NCI-H128 (cell line): ENCODE data around the gene SPATA31E1.
"Not testable (repeated sequence)": the region's sequence is repeated elsewhere in the genome, so short reads cannot be mapped to it uniquely, and the experiment has no call there.

Source experiments
- DNase-seq: peaks from one replicate; lab custom pipeline; 2025; ENCODE audit not compliant: unreplicated experiment; lab: John Stamatoyannopoulos, UW

The SPATA31E1 gene

DNA sequence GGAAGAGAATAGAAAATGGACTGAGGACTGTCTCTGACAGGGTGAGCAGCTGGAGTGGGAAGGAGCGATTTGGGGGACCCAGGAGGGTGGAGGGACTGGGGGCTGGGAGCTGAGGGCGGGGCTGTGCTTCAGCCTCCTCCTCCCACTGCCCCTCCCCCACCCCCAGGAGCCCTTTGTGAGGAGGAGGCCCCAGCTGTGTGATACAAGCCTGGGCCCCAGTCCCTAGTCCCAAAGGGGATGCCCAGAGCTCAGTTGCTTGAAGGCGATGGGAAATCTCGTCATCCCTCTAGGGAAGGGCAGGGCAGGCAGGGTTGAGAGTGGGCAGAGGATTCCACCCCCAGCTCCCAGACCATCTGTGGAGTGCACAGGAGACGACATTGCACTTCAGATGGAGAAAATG, at the start of gene SPATA31E1:
TSS of gene SPATA31E1 (plus strand) at position 251 of the 400 bp plus-strand sequence. CDS start at position 266, 15 bp downstream.
- no peak for DNase-seq

GRCh38 chr9:87834357-87834756, 48.3 kb upstream of the SPATA31E1 start:
- DNase-seq: no peak

DNA sequence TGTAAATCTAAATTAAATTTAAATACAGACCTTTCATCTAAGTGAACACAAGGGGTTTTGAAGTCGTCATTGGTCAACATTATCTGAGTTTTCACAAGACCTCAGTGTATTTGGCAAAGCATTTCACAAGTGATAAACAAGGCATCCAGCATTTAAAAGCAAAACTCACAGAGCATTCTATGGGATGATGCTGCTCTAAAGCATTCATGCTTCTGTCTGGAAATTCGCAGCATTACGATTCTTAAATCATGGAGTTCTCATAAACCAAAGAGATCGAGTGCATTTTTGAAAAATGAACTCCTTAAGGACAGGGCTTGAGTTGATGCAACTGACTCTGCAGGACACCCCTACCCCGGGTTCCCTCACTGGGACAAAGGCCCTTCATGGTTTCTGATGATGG, 46.1 kb upstream of the SPATA31E1 start:
- DNase-seq: no peak

DNA sequence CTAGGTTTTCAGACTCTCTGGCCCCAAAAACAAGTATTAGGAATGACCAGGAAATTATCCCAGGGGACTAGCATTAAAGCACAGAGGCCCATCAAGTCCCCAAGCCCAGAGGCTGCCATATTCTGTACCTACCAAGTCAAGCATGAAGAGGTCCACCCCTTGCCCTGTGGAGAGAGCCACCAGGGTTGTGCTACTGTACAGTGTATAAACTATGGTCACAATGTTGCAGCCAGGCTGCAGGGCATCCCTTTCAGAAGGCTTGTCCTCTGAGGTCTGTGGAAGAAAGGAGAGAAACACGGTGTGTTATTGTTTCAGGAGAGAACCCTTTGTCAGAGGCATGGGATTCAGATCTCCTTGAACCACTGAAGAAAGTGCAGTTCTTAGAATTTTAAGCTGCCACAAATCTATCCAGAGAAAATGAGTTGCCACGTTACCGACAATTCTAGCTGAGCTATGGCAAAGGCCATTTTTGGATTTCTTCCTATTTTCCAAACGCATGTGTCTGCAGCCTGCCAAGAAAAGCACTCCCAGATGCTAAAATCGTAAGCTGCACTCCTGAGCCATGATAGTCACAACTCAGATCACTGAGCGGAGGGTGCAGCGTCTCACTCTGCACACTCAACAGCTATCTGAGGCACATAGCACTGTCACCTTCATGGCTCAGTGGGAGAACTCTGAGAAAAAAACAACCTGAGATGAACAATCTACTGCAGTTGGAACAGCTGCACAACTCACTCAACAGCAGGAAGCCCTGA, 45.5 kb upstream of the SPATA31E1 start:
- DNase-seq: no peak

DNA sequence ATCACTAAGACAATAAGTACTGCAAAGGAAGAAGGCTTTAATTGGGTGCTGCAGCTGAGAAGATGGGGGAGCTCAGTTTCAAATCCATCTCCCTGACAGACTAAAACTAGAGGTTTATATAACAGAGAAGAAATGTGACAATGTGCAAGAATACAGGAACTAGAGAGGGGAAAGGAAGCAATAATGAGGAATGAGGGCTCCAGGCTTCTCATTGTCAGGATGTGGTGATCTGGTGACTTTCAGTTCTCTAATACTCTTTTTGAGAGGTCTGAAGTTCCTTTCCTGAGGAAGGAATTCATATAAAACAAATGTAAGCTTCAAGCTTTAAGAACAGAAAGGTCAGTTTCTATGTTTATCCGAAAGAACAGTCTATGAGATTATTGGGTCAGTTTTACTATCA, 42.5 kb upstream of the SPATA31E1 start:
- DNase-seq: no peak

DNA sequence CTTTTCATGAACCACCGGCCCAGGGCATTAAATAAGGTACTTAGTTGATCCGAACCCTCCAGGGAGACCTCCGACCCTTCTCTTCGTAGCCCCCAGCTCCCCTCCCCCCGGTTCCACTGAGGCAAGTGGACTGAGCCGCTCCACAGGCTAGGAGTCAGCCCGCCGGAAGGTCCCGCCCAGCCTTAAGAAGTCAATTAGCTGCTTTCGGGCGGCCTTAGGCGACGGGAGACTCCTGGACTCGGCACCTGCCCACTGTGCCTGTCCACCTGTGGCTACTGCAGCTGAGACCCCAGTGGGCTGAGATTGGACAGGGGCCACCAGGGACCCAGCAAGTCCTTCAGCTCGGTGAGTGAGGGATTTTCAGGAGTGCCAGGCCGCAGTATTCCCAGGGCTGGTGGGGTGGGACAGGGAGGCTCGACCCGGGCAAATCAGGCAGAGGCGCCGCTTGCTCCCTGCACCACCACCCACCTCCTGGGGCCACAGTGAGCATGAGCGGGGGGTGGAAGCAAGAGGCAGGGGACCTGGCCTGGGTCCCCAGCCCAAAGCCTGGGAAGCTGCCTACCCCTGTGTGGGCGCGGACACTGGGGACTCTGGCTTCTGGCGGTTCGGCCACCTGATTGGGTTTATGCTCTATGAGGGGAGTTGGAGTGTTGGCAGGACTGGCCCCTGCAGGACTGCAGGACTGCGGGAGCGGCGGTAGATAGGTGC, 39.6 kb upstream of the SPATA31E1 start:
- no peak for DNase-seq

DNA sequence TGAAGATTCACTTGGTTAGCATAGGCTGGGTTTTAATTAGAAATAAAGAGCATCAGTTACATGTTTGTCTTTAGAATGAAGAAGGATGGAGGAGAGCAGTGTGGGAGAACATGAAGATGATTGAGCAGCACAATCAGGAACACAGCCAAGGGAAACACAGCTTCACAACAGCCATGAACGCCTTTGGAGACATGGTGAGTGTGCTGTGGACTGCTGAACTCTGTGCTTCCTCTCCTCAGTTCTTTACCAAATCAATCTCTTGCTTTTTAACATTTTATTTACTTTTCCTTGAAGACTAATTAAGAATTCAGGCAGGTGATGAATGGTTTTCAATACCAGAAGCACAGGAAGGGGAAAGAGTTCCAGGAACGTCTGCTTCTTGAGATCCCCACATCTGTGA, 38.2 kb upstream of the SPATA31E1 start:
- no peak for DNase-seq

GRCh38 chr9:87847817-87848216, 34.9 kb upstream of the SPATA31E1 start:
- not testable (repeated sequence) for DNase-seq

DNA sequence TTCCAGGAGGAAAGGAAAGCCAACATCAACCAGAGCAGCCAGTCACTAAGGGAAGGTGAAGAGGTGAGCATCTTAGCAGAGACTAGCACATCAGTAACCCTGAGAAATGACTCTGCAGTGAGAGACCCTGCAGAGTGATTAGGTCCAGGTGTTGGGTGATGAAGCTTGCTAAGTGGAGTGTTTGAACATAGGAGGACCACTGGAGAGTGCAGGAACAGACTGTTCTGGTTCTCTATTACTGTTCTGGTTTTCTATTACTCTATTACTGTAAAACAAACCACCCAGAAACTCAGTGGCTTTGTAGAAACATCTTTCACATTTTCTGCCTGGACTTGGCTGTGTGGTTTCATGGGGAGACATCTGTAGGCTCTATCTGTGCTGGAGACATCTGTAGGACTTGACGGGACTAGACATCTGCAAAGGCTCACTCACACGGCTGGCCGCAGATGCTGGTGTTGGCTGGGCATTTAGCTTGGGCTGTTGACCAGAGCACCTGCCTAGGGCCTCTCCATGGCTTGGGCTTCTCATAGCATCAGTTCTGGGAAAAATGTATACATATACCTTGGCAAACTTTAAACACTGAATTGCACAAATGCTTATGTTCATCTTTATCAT, 33.4 kb upstream of the SPATA31E1 start:
- no peak for DNase-seq

GRCh38 chr9:87850391-87850790, 32.3 kb upstream of the SPATA31E1 start:
- no peak for DNase-seq

- not testable (repeated sequence) for DNase-seq
These were observed 31.5 kb upstream of the SPATA31E1 start for GRCh38 chr9:87851186-87851585.

DNA sequence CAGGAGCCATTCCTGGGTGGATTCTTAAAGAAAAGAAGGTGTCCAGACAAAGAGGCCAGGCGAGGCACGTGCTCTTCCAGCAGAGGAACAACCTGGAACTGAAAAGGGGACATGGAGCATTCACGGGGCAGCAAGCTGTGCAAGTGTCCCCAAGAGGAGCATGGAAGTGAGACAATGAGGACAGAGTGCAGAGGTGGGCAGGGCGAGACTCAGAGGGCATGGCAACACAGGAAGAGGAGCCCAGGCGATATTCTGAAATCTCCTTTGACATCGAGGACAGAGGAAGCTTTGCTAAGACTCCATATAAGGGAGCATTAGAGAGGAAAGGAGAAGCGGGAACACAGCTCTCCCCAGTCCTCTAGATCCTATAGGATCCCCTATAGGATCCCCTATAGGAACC, 29.4 kb upstream of the SPATA31E1 start:
- DNase-seq: no peak

GRCh38 chr9:87853876-87854579, 28.6 kb upstream of the SPATA31E1 start:
- DNase-seq: no peak

- no peak for DNase-seq
These were observed 28.1 kb upstream of the SPATA31E1 start for GRCh38 chr9:87854580-87854955.

GRCh38 chr9:87855061-87855460, 27.6 kb upstream of the SPATA31E1 start:
- DNase-seq: no peak

- no peak for DNase-seq
These were observed 25.3 kb upstream of the SPATA31E1 start for GRCh38 chr9:87857141-87857947.

- no peak for DNase-seq
These were observed 24.7 kb upstream of the SPATA31E1 start for GRCh38 chr9:87857948-87858335.

DNA sequence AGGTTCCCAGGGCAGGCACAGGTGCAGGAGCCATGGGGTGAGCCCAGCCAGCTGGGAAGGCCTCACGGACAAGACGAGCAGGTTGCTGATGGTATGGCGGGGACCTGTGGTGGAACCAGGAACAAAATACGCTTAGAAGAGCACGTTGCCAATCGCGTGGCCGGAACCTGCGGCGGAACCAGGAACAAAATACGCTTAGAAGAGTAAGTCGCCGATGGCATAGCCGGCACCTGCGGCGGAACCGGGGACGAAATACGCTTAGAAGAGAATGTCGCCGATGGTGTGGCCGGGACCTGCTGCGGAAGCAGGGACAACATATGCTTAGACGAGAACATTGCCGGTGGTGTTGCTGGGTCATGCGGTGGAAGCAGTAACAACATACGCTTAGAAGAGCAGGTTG, 23.5 kb upstream of the SPATA31E1 start:
- no peak for DNase-seq

DNA sequence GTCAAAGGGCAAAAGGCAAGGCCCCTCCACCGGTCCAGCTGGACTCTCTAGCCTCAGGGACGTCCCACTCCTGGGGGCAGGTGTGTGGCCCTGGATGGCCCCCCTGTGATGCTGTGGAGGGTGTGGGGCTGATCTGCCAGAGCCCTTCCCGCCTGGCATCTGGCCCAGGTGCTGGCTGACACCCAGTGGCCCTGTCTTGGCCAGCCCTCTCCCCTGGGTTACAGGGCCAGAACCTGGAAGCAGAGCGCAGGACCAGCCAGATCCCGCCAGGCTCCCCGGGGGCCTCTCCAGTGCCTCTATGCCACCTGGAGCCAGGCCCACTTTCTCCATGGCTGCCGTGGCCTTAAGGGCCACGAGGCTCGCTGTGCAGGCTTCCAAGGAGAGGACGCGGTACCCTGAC, 22.9 kb upstream of the SPATA31E1 start:
- DNase-seq: no peak

DNA sequence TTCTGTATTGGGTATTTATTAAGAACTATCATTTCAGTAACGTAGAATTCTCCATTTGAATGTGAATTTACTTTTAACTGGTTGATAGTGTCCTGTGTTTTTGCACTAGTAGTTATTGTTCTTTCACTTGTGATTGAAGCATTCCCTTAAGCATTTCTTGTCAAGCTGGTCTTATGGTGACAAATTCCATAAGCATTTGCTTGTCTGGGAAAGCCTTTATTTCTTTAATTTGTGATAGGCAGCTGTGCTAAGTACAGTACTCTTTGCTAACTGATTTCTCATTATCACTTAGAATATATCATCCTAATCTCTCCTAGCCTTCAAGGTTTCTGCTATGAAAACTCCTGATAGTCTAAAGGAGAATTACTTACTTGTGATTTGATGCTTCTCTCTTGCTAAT, 21.3 kb upstream of the SPATA31E1 start:
- DNase-seq: no peak
